ENCODE results near the gene MRPS2. TPM values are rescaled to one million over a fixed set of nuclear protein-coding genes. Genes with fewer than 3 reads are reported as not detected.
"Not testable (repeated sequence)": the region's sequence is repeated elsewhere in the genome, so short reads cannot be mapped to it uniquely, and the experiment has no call there.

The MRPS2 gene
- total RNA-seq = 10 to 100 TPM; 24.7 to 56.8 (median 30.5) TPM
- long read RNA-seq, transcript MRPS2-201 (4 exons, 1,510 nt) = major isoform, 15 of 18 reads
- long read RNA-seq, partial matches to known transcripts = 0 of 18 reads
- long read RNA-seq, other reads (novel, unspliced or antisense) = 3 of 18 reads

- peak within 1 kb of the TSS; percentile 56 to 66 (median 60) for H3K27ac ChIP-seq
These were observed at the start of gene MRPS2 for GRCh38 chr9:135500525-135501260. Gene MRPS2 (plus strand): TSS chr9:135500682. CDS start chr9:135500711, 29 bp downstream.

GRCh38 chr9:135450956-135451355 lies 49.5 kb upstream of the MRPS2 start:
- WGBS (ENCODE audit: insufficient coverage, low coverage, low lambda C conversion rate, missing lambda C conversion rate) = 82% methylated on average over 8 of the region's 10 CpGs
- intact Hi-C loops (cut with DNase I) = no loop called here
- Histone ChIP-seq H3K4me3 (no peak overlapping the region), H3K27ac (no peak overlapping the region), H3K9me3 (no peaks in the 10 kb centered on the region), H3K27me3 (no peaks in the 10 kb centered on the region), H3K36me3 (no peaks in the 10 kb centered on the region), H3K4me1 (no peaks in the 10 kb centered on the region)
- TF ChIP-seq CTCF (IDR thresholded peaks at IDR 0.05) (no peak), POLR2A (IDR thresholded peaks at IDR 0.05) (no peak)
- DNase-seq (no peak), ATAC-seq (no peak)

More at GRCh38 chr9:135500525-135501260, at the start of gene MRPS2:
- H3K4me3 ChIP-seq = peak within 1 kb of the TSS; percentile 93 to 97 (median 95)
- TF ChIP-seq POLR2A (IDR thresholded peaks at IDR 0.05) (peak; percentile 59), CTCF (IDR thresholded peaks at IDR 0.05) (peak; percentile 79 to 97 (median 93))
- no peaks in the 10 kb centered on the region for H3K27me3 ChIP-seq
- ATAC-seq (peak; percentile 89 to 96 (median 93)), DNase-seq (peak; percentile 91 to 92 (median 91))
- WGBS (ENCODE audit: insufficient coverage, low coverage, low lambda C conversion rate, missing lambda C conversion rate) = 0% methylated on average over 18 of the region's 92 CpGs
- intact Hi-C loops (cut with DNase I) = no loop called here
- peaks cover 0 to 14% (median 8%) of the 10 kb centered on the region in 4 donors for H3K36me3 ChIP-seq
- H3K9me3 ChIP-seq = no peaks in the 10 kb centered on the region
- H3K4me1 ChIP-seq = peaks cover 0 to 14% (median 3%) of the 10 kb centered on the region in 4 donors

- H3K27ac ChIP-seq; ATAC-seq; H3K9me3 ChIP-seq; DNase-seq; H3K36me3 ChIP-seq; H3K4me1 ChIP-seq; H3K27me3 ChIP-seq; H3K4me3 ChIP-seq; intact Hi-C loops (cut with DNase I): not testable (repeated sequence)
- 74% methylated on average over 4 of the region's 7 CpGs for WGBS (ENCODE audit: insufficient coverage, low coverage, low lambda C conversion rate, missing lambda C conversion rate)
These were observed 48.6 kb upstream of the MRPS2 start for GRCh38 chr9:135451909-135452308.

- no peak for ATAC-seq
- 72% methylated on average over 4 of the region's 5 CpGs for WGBS (ENCODE audit: insufficient coverage, low coverage, low lambda C conversion rate, missing lambda C conversion rate)
- intact Hi-C loops (cut with DNase I) = no loop called here
- Histone ChIP-seq H3K4me1 (no peaks in the 10 kb centered on the region), H3K9me3 (no peaks in the 10 kb centered on the region), H3K27me3 (no peaks in the 10 kb centered on the region), H3K27ac (no peak overlapping the region), H3K36me3 (no peaks in the 10 kb centered on the region), H3K4me3 (no peak overlapping the region)
- DNase-seq = no peak
- TF ChIP-seq CTCF (IDR thresholded peaks at IDR 0.05) (no peak), POLR2A (IDR thresholded peaks at IDR 0.05) (no peak)
These were observed 45.7 kb upstream of the MRPS2 start for GRCh38 chr9:135454737-135455136.

GRCh38 chr9:135455401-135456030 lies 45.0 kb upstream of the MRPS2 start:
- 44% methylated on average over 7 of the region's 23 CpGs for WGBS (ENCODE audit: insufficient coverage, low coverage, low lambda C conversion rate, missing lambda C conversion rate)
- Histone ChIP-seq H3K9me3 (no peaks in the 10 kb centered on the region), H3K27ac (no peak overlapping the region), H3K27me3 (no peaks in the 10 kb centered on the region), H3K4me1 (no peaks in the 10 kb centered on the region), H3K4me3 (no peak overlapping the region), H3K36me3 (no peaks in the 10 kb centered on the region)
- intact Hi-C loops (cut with DNase I) = no loop called here
- no peak for ATAC-seq
- DNase-seq = no peak
- TF ChIP-seq CTCF (IDR thresholded peaks at IDR 0.05) (no peak), POLR2A (IDR thresholded peaks at IDR 0.05) (no peak)
